SU-DHL-6 (cell line): ENCODE data around the gene BIN1.
"Not testable (repeated sequence)": the region's sequence is repeated elsewhere in the genome, so short reads cannot be mapped to it uniquely, and the experiment has no call there.

Experiments used
- H2AFZ ChIP-seq: fragments of 200-600 bp; sonication (generic); 2 replicates; pipeline ENCODE4 v1.6.1; 2014; ENCODE audit warnings: low read depth, mild to moderate bottlenecking, moderate library complexity, mixed read lengths, antibody characterized with exemption, low read length; ENCODE audit not compliant: severe bottlenecking
- H3F3A ChIP-seq: fragments of 200-600 bp; shearing (Covaris generic); 2 replicates; pipeline ENCODE4 v1.6.0; 2016; ENCODE audit warnings: antibody characterized with exemption, mild to moderate bottlenecking; ENCODE audit not compliant: insufficient read depth
- H3K27ac ChIP-seq: fragments of 200-600 bp; sonication (generic); 2 replicates; pipeline ENCODE4 v1.5.1; 2016; ENCODE audit warnings: low read depth, mild to moderate bottlenecking, low read length, moderate library complexity, mixed read lengths
- H3K27me3 ChIP-seq: fragments of 200-600 bp; sonication (generic), shearing (Covaris generic); 2 replicates; pipeline ENCODE4 v1.6.0; 2014; ENCODE audit warnings: mild to moderate bottlenecking, low read length
- H3K36me3 ChIP-seq: fragments of 200-600 bp; sonication (generic); 2 replicates; pipeline ENCODE4 v1.6.1; 2014; ENCODE audit warnings: mild to moderate bottlenecking, low read length, mixed read lengths
- H3K4me2 ChIP-seq: fragments of 300-600, 200-600 bp; shearing (Covaris generic), sonication (generic); 2 replicates; pipeline ENCODE4 v1.6.0; 2014; ENCODE audit warnings: low read length, low read depth, mild to moderate bottlenecking; ENCODE audit not compliant: poor library complexity, severe bottlenecking
- H3K4me3 ChIP-seq: fragments of 200-600 bp; sonication (generic); 2 replicates; pipeline ENCODE4 v1.5.1; 2014; ENCODE audit warnings: antibody characterized with exemption, low read length, mild to moderate bottlenecking, mixed read lengths; ENCODE audit not compliant: insufficient read depth, poor library complexity, severe bottlenecking
- H3K79me2 ChIP-seq: fragments of 200-600 bp; sonication (generic); 2 replicates; pipeline ENCODE4 v1.6.1; 2014; ENCODE audit warnings: mild to moderate bottlenecking, low read length, moderate library complexity; ENCODE audit not compliant: insufficient read depth
- H3K9ac ChIP-seq: fragments of 200-600 bp; sonication (generic); 2 replicates; pipeline ENCODE4 v1.7.0; 2014; ENCODE audit warnings: mild to moderate bottlenecking, low read length
- H3K9me2 ChIP-seq: fragments of 200-600 bp; sonication (generic); replicated peaks from 2 replicates; pipeline ENCODE4 v1.6.1; 2014; ENCODE audit warnings: low read length; ENCODE audit not compliant: insufficient read depth
- H3K9me3 ChIP-seq: fragments of 200-600 bp; sonication (generic); 2 replicates; pipeline ENCODE4 v1.6.1; 2014; ENCODE audit warnings: low read length, mixed read lengths; ENCODE audit not compliant: insufficient read depth
- H4K20me1 ChIP-seq: fragments of 200-600 bp; sonication (generic); 2 replicates; pipeline ENCODE4 v1.6.1; 2014; ENCODE audit warnings: low read depth, mild to moderate bottlenecking, antibody characterized with exemption, low read length, moderate library complexity, mixed read lengths
- CTCF ChIP-seq: fragments of 200-600 bp; sonication (generic); IDR thresholded peaks from one replicate; pipeline ENCODE4 v1.5.1; 2017; ENCODE audit warnings: antibody characterized with exemption, mild to moderate bottlenecking, low read length, moderate library complexity; ENCODE audit not compliant: insufficient read depth, poor library complexity, severe bottlenecking
- EZH2phosphoT487 ChIP-seq: fragments of 200-600 bp; sonication (generic), shearing (Covaris generic); conservative IDR thresholded peaks from 2 replicates; pipeline ENCODE4 v1.6.1; 2018; ENCODE audit warnings: mild to moderate bottlenecking, antibody characterized with exemption, low read length, moderate library complexity, mixed read lengths

Gene BIN1

GRCh38 chr2:127121776-127122176 lies 14.8 kb upstream of the BIN1 start:
- Histone ChIP-seq H4K20me1 (no peaks in the 10 kb centered on the region), H3F3A (no peaks in the 10 kb centered on the region), H3K4me3 (no peak overlapping the region), H3K9me3 (no peaks in the 10 kb centered on the region; the same call in 1 of the 2 replicates), H2AFZ (no peak overlapping the region), H3K27ac (no peak overlapping the region), H3K9ac (no peak overlapping the region), H3K27me3 (no peaks in the 10 kb centered on the region), H3K9me2 (no peaks in the 10 kb centered on the region), H3K79me2 (no peaks in the 10 kb centered on the region), H3K4me2 (no peak overlapping the region), H3K36me3 (no peaks in the 10 kb centered on the region)
- no peak for TF ChIP-seq EZH2phosphoT487
- no peak for TF ChIP-seq CTCF

GRCh38 chr2:127121353-127121752 lies 14.4 kb upstream of the BIN1 start:
- H3K36me3 ChIP-seq: no peaks in the 10 kb centered on the region
- H4K20me1 ChIP-seq: no peaks in the 10 kb centered on the region
- H3K27me3 ChIP-seq: no peaks in the 10 kb centered on the region
- no peak overlapping the region for H3K27ac ChIP-seq
- TF ChIP-seq CTCF: no peak
- TF ChIP-seq EZH2phosphoT487: no peak
- no peak overlapping the region for H2AFZ ChIP-seq
- H3K9ac ChIP-seq: no peak overlapping the region
- H3K4me3 ChIP-seq: no peak overlapping the region
- H3K79me2 ChIP-seq: no peaks in the 10 kb centered on the region
- no peaks in the 10 kb centered on the region for H3K9me2 ChIP-seq
- H3K4me2 ChIP-seq: no peak overlapping the region
- H3K9me3 ChIP-seq: no peaks in the 10 kb centered on the region; the same call in 1 of the 2 replicates
- no peaks in the 10 kb centered on the region for H3F3A ChIP-seq

DNA sequence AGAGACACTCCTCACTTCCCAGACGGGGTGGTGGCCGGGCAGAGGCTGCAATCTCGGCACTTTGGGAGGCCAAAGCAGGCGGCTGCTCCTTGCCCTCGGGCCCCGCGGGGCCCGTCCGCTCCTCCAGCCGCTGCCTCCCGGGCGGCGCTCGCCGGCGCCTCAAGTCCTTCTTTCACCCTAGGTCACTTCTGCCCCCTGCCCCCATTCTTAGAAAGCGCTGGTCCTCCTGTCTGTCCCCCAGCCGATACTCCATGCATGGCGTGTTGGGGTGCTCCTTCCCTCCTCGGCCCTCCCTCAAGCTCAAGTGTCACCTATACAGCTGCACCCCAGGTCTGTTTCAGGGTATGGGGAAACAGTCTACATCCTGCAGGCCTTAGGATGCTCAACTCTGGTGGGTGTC lies 13.5 kb upstream of the BIN1 start:
- not testable (repeated sequence) for H2AFZ ChIP-seq

DNA sequence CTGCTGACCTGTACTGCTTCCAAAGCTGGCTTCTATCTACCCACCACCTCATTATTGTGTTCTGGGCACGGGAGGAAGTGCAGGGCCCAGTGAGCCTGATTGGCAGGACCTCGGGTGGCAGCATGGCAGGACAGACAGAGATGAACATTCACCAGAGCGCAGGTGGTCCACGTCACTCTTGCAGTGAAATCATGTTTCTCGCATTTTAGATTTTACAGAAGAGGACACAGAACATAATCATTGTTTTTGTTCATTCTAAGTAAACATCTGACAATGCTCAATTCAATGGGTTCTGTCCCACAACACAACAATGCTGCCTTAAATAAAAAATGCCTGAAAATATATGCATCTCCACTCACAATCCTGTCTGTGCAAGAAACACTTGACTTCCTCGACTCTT lies 11.5 kb upstream of the BIN1 start:
- H3K27me3 ChIP-seq: no peaks in the 10 kb centered on the region
- no peak overlapping the region for H2AFZ ChIP-seq
- no peak overlapping the region for H3K4me2 ChIP-seq
- H4K20me1 ChIP-seq: no peaks in the 10 kb centered on the region
- no peaks in the 10 kb centered on the region for H3K9me2 ChIP-seq
- H3K9me3 ChIP-seq: no peaks in the 10 kb centered on the region; the same call in 1 of the 2 replicates
- H3K4me3 ChIP-seq: no peak overlapping the region
- H3K9ac ChIP-seq: no peak overlapping the region
- no peak overlapping the region for H3K27ac ChIP-seq
- TF ChIP-seq EZH2phosphoT487 (no peak), CTCF (no peak)
- no peaks in the 10 kb centered on the region for H3K79me2 ChIP-seq
- no peaks in the 10 kb centered on the region for H3F3A ChIP-seq
- H3K36me3 ChIP-seq: no peaks in the 10 kb centered on the region

More for the DNA sequence above, 13.5 kb upstream of the BIN1 start:
- H3K9ac ChIP-seq, H3K9me2 ChIP-seq, H3K4me2 ChIP-seq, H3K9me3 ChIP-seq, H3K79me2 ChIP-seq, H3K27me3 ChIP-seq, H3F3A ChIP-seq, H3K27ac ChIP-seq, H3K36me3 ChIP-seq, H4K20me1 ChIP-seq, H3K4me3 ChIP-seq: not testable (repeated sequence)
